ENCODE measurements around the gene CD7. TPM values are rescaled to one million over a fixed set of nuclear protein-coding genes. Genes with fewer than 3 reads are reported as not detected.

The CD7 gene
- total and polyA plus RNA-seq, 9 of the 15 experiments (the other 6 are each of a cell fraction or from before 2014, with no cell fraction given): 0.21 to 0.35 TPM; not detected in 7

GRCh38 chr17:82338858-82339633, 21.6 kb upstream of the CD7 start (continued):
- TF ChIP-seq PKNOX1 (IDR thresholded peaks at IDR 0.05) (peak; percentile 22; the same call in 1 of the 2 replicates), CHD7 (IDR thresholded peaks at IDR 0.05; ENCODE audit: low read depth, low read length) (no peak), NEUROD1 (IDR thresholded peaks at IDR 0.05; ENCODE audit: borderline replicate concordance, low read depth, low read length, partially characterized antibody) (peak; percentile 61), EP400 (IDR thresholded peaks at IDR 0.05) (peak; percentile 72), BHLHE40 (IDR thresholded peaks at IDR 0.05; ENCODE audit: low read length) (peak; percentile 97), ZNF175 (CRISPR knock-in tag; IDR thresholded peaks at IDR 0.05; ENCODE audit: low read depth) (peak; percentile 77; the same call in 1 of the 2 replicates), ZNF311 (CRISPR knock-in tag; IDR thresholded peaks at IDR 0.05) (0 out of 2 replicates have a peak, but pooled peaks have one; percentile 24), E2F1 (CRISPR knock-in tag; IDR thresholded peaks at IDR 0.05) (peak; percentile 28; the same call in 1 of the 2 replicates), ARID1B (IDR thresholded peaks at IDR 0.05) (peak; percentile 71), NCOR1 (IDR thresholded peaks at IDR 0.05) (peak; percentile 36; the same call in 1 of the 2 replicates), SMARCC2 (IDR thresholded peaks at IDR 0.05; ENCODE audit: low read depth) (peak; percentile 54; the same call in 1 of the 2 replicates), MED1 (CRISPR knock-in tag; IDR thresholded peaks at IDR 0.05; ENCODE audit: borderline replicate concordance) (no peak), RCOR1 (IDR thresholded peaks at IDR 0.05; ENCODE audit: borderline replicate concordance in 1 of 2, low read depth in 2 of 2, low read length in 2 of 2) (peak; percentile 56 to 85; a peak in 3 of 4 replicates), NBN (IDR thresholded peaks at IDR 0.05; ENCODE audit: low read depth) (peak; percentile 46; the same call in 1 of the 2 replicates)

Data from K562 (cell line).